ENCODE results near the gene COL1A1. TPM values are rescaled to one million over a fixed set of nuclear protein-coding genes. Genes with fewer than 3 reads are reported as not detected.

The COL1A1 gene
- total RNA-seq (2016; rRNA removed; fragmentation: Illumina TruSeq; extraction: Trizol) (0.17 TPM in 1 of 2 replicates, not detected in the other), polyA plus RNA-seq (2011; rRNA removed) (0.05 and 0.14 TPM in 2 replicates), polyA minus RNA-seq (2011; rRNA and poly(A)+ RNA removed; ENCODE audit: low replicate concordance) (35.8 TPM in 1 of 2 replicates, not detected in the other), Bru-seq, nascent RNA (percentile 23 among the genes with signal in this experiment), BruChase-seq, experiment 1, labeled RNA remaining after a 6-hour chase (percentile 29 among the genes with signal in this experiment), BruChase-seq, experiment 2, labeled RNA remaining after a 2-hour chase (percentile 27 among the genes with signal in this experiment)
- total RNA-seq (2016; cell fraction: cytosol; rRNA removed; fragmentation: Illumina TruSeq; extraction: Trizol; ENCODE audit: low read depth), result not detected in 2 replicates
- 0.03 and 0.06 TPM in 2 replicates for total RNA-seq (2016; cell fraction: insoluble cytoplasmic fraction; rRNA removed; fragmentation: Illumina TruSeq; extraction: Trizol)
- 0.09 and 0.24 TPM in 2 replicates for total RNA-seq (2016; cell fraction: membrane; rRNA removed; fragmentation: Illumina TruSeq; extraction: Trizol)
- total RNA-seq (2016; cell fraction: nucleus; rRNA removed; fragmentation: Illumina TruSeq; extraction: Trizol), result 0.68 and 0.72 TPM in 2 replicates
- polyA plus RNA-seq (2011; cell fraction: cytosol; rRNA removed), result 0.01 TPM in 1 of 2 replicates, not detected in the other
- 1.7 and 2.5 TPM in 2 replicates for polyA plus RNA-seq (2011; cell fraction: nucleus; rRNA removed)
- polyA plus RNA-seq (2012), result 0.19 TPM in 2 replicates
- 0.03 TPM in 1 of 2 replicates, not detected in the other for polyA plus RNA-seq (2016; cell fraction: cytosol; fragmentation: Illumina TruSeq; extraction: Trizol; ENCODE audit: low read depth)
- 0.07 TPM in 1 of 2 replicates, not detected in the other for polyA plus RNA-seq (2016; cell fraction: insoluble cytoplasmic fraction; fragmentation: Illumina TruSeq; extraction: Trizol; ENCODE audit: low read depth)
- polyA plus RNA-seq (2016; cell fraction: membrane; fragmentation: Illumina TruSeq; extraction: Trizol; ENCODE audit: low read depth), result not detected in 2 replicates
- polyA plus RNA-seq (2016; cell fraction: nucleus; fragmentation: Illumina TruSeq; extraction: Trizol; ENCODE audit: insufficient read depth, low read depth), result 1.00 and 2.8 TPM in 2 replicates
- 0.70 and 0.79 TPM in 2 replicates for polyA minus RNA-seq (2011; cell fraction: cytosol; rRNA and poly(A)+ RNA removed)
- polyA minus RNA-seq (2011; cell fraction: nucleus; rRNA and poly(A)+ RNA removed), result 0.52 and 1.2 TPM in 2 replicates
- long read RNA-seq, experiment 1, result 0 reads
- long read RNA-seq, experiment 2, result 0 reads

- in situ Hi-C loops (cut with HindIII; ENCODE audit: extremely low pct_ligation_motif_present, low pct_unique_long_range_greater_than_20kb), result no loop called here
- no peak for TF ChIP-seq KMT2A (CRISPR knock-in tag; IDR thresholded peaks at IDR 0.05)
- peak; percentile 33; the same call in 1 of the 2 replicates for TF ChIP-seq EZH2 (conservative IDR thresholded peaks at IDR 0.05; ENCODE audit: low read depth, low read length)
- Histone ChIP-seq H3K27me3 (ENCODE audit: control insufficient read depth in 1 of 2, insufficient read depth in 2 of 2, low read length in 2 of 2) (peaks cover 10 to 71% of the 10 kb centered on the region in 2 experiments), H3K4me3 (replicated peaks in 1 of 3; ENCODE audit: insufficient read depth in 1 of 3, low read depth in 2 of 3, low read length in 3 of 3) (peak within 1 kb of the TSS; percentile 26 to 73 (median 36); a peak in 5 of 6 replicates), H3K27ac (ENCODE audit: extremely low read length, insufficient read depth, low read length) (no peak within 1 kb of the TSS), H3K79me2 (ENCODE audit: insufficient read depth, low read length) (no peaks in the 10 kb centered on the region), H2AFZ (ENCODE audit: low read length) (no peak within 1 kb of the TSS), H3K9ac (ENCODE audit: insufficient read depth, low read depth, low read length) (no peak within 1 kb of the TSS), H3K4me2 (ENCODE audit: low read depth, low read length) (peak within 1 kb of the TSS; percentile 85), H3K4me1 (ENCODE audit: insufficient read depth, low read length) (0 out of 2 replicates have a peak, but pooled peaks cover 9% of the 10 kb centered on the region), H3K9me3 (ENCODE audit: low read length) (no peaks in the 10 kb centered on the region), H3K36me3 (replicated peaks in 1 of 2; ENCODE audit: control insufficient read depth in 1 of 2, insufficient read depth in 2 of 2, low read length in 2 of 2) (no peaks in the 10 kb centered on the region), H4K20me1 (ENCODE audit: insufficient read depth, low read length) (no peaks in the 10 kb centered on the region; the same call in 1 of the 2 replicates)
- ChIA-PET POLR2A (no interaction called here), CTCF (ENCODE audit: low intra/inter-chr PET ratio, low total read pairs) (interaction anchor here (0.8 to 9.4 kb wide), 8 partner anchors 11 to 95 kb away, joined by 3 to 301 read pairs (median 8); partner anchors contain the start of gene TMEM92)
- ATAC-seq (no peak), DNase-seq (ENCODE audit: low spot score) (no peak), FAIRE-seq (no peak)
- intact Hi-C loops (cut with micrococcal nuclease; ENCODE audit: unreplicated experiment), result no loop called here
- no TSS peak for BruUV-seq (replicated peaks)
- WGBS (ENCODE audit: low lambda C conversion rate), result 16% methylated on average over 26 of the region's 34 CpGs
These were observed at the start of gene COL1A1 for GRCh38 chr17:50201276-50201854. Gene COL1A1 (minus strand): TSS chr17:50201631. CDS start chr17:50201513, 118 bp downstream.

GRCh38 chr17:50248255-50248654 lies 46.8 kb upstream of the COL1A1 start:
- peaks cover 11% of the 10 kb centered on the region; the same call in 1 of the 2 replicates for H3K9me3 ChIP-seq (ENCODE audit: low read length)
- no peak overlapping the region for H3K27ac ChIP-seq (ENCODE audit: extremely low read length, insufficient read depth, low read length)
- CTCF ChIA-PET (ENCODE audit: low intra/inter-chr PET ratio, low total read pairs), result no interaction called here
- intact Hi-C loops (cut with micrococcal nuclease; ENCODE audit: unreplicated experiment), result no loop called here
- no peaks in the 10 kb centered on the region for H3K4me1 ChIP-seq (ENCODE audit: insufficient read depth, low read length)
- 56% methylated on average over 2 of the region's 2 CpGs for WGBS (ENCODE audit: low lambda C conversion rate)
- H3K4me2 ChIP-seq (ENCODE audit: low read depth, low read length), result no peak overlapping the region
- H3K27me3 ChIP-seq (ENCODE audit: control insufficient read depth in 1 of 2, insufficient read depth in 2 of 2, low read length in 2 of 2), result no peaks in the 10 kb centered on the region; a peak in 2 of 5 replicates
- H3K9ac ChIP-seq (ENCODE audit: insufficient read depth, low read depth, low read length), result no peak overlapping the region
- ATAC-seq (no peak), FAIRE-seq (no peak), DNase-seq (ENCODE audit: low spot score) (no peak)
- no peaks in the 10 kb centered on the region for H4K20me1 ChIP-seq (ENCODE audit: insufficient read depth, low read length)
- no peak for TF ChIP-seq HNRNPUL1 (IDR thresholded peaks at IDR 0.05; ENCODE audit: low read depth, low read length)
- no peak for TF ChIP-seq ZMYM4 (CRISPR knock-in tag; IDR thresholded peaks at IDR 0.05)
- TF ChIP-seq ZNF275 (CRISPR knock-in tag; IDR thresholded peaks at IDR 0.05; ENCODE audit: borderline replicate concordance), result no peak
- 0 out of 2 replicates have a peak, but pooled peaks have one; percentile 38 for TF ChIP-seq ZFP82 (CRISPR knock-in tag; IDR thresholded peaks at IDR 0.05; ENCODE audit: borderline replicate concordance)
- TF ChIP-seq ZNF451 (CRISPR knock-in tag; IDR thresholded peaks at IDR 0.05), result no peak
- no peak for TF ChIP-seq TSC22D2 (CRISPR knock-in tag; IDR thresholded peaks at IDR 0.05; ENCODE audit: borderline replicate concordance)
- no peaks in the 10 kb centered on the region for H3K79me2 ChIP-seq (ENCODE audit: insufficient read depth, low read length)
- no peak overlapping the region for H2AFZ ChIP-seq (ENCODE audit: low read length)
- no TSS peak for BruUV-seq (replicated peaks)
- in situ Hi-C loops (cut with HindIII; ENCODE audit: extremely low pct_ligation_motif_present, low pct_unique_long_range_greater_than_20kb), result no loop called here
- no peak overlapping the region for H3K4me3 ChIP-seq (replicated peaks in 1 of 3; ENCODE audit: insufficient read depth in 1 of 3, low read depth in 2 of 3, low read length in 3 of 3)
- H3K36me3 ChIP-seq (replicated peaks in 1 of 2; ENCODE audit: control insufficient read depth in 1 of 2, insufficient read depth in 2 of 2, low read length in 2 of 2), result no peaks in the 10 kb centered on the region
- POLR2A ChIA-PET, result no interaction called here
